Left lung (tissue), 10 donors: ENCODE results near the gene TENM3. TPM values are rescaled to one million over a fixed set of nuclear protein-coding genes. Genes with fewer than 3 reads are reported as not detected.
A peak's percentile ranks its signal among the peaks of the same experiment; 100 is the strongest.

Source experiments
- ATAC-seq: fragments of 200-7000 bp; cut with Tn5 transposase; one replicate; pipeline ENCODE4 v1.9.1; 2020; ENCODE audit warnings: moderate library complexity
- DNase-seq, 4 donors: peaks; one replicate each; pipeline ENCODE4 v3.0.0-alpha.2; 2013 to 2020
- H3K27ac ChIP-seq, 2 donors: fragments of 200-600 bp; sonication (generic) in 1 of 2; one replicate each; pipeline versions ENCODE4 v1.5.0 to v1.8.0; 2020 to 2021
- H3K27me3 ChIP-seq, 2 donors: fragments of 200-600 bp; sonication (generic) in 1 of 2; one replicate each; pipeline versions ENCODE4 v1.5.0 to v1.8.0; 2020 to 2021
- H3K36me3 ChIP-seq, 2 donors: fragments of 200-600 bp; sonication (generic) in 1 of 2; one replicate each; pipeline versions ENCODE4 v1.5.0 to v1.8.0; 2020 to 2021
- H3K4me1 ChIP-seq, 2 donors: fragments of 200-600 bp; one replicate each; pipeline ENCODE4 v1.8.0; 2021
- H3K4me3 ChIP-seq, 2 donors: fragments of 200-600 bp; sonication (generic) in 1 of 2; one replicate each; pipeline versions ENCODE4 v1.5.0 to v1.8.0; 2020 to 2021; ENCODE audit warnings: mild to moderate bottlenecking in 1 of 2
- H3K9me3 ChIP-seq, 2 donors: fragments of 200-600 bp; sonication (generic) in 1 of 2; one replicate each; pipeline versions ENCODE4 v1.5.0 to v1.8.0; 2020 to 2021
- intact Hi-C, 2 donors: fragments of 100-400 bp; cut with DNase I; formaldehyde crosslinking; loops; one replicate each; pipeline versions ENCODE4 v1.11.2 to v1.14.2; 2022
- polyA plus RNA-seq, 6 donors: library from polyadenylated mRNA; unstranded; fragments of 120-200 nt; gene quantifications; one replicate each; pipeline ENCODE4 v1.2.1, GENCODE V29; 2013; ENCODE audit not compliant: insufficient read length in 6 of 6
- total RNA-seq, 2 donors: library from RNA; stranded (reverse); fragmentation: NEBNext Ultra II Directional; extraction: Animal tissue kit (Norgen Biotek cat#: 25700); gene quantifications; one replicate each; pipeline ENCODE4 v1.2.1, GENCODE V29; 2021
- TF ChIP-seq, protein P1 (sequence below), 2 donors: fragments of 200-600 bp; sonication (generic) in 1 of 2; IDR thresholded peaks; one replicate each; pipeline versions ENCODE4 v1.5.0 to v1.8.0; 2021; ENCODE audit warnings: antibody characterized with exemption in 2 of 2
- donor health status: DM: no; HTN: yes; CAD: no.
- donor health status: DM: no; HTN: no; CAD: no.

Gene TENM3
- total and polyA plus RNA-seq, 8 donors: 2.2 to 5.6 (median 3.1) TPM

DNA sequence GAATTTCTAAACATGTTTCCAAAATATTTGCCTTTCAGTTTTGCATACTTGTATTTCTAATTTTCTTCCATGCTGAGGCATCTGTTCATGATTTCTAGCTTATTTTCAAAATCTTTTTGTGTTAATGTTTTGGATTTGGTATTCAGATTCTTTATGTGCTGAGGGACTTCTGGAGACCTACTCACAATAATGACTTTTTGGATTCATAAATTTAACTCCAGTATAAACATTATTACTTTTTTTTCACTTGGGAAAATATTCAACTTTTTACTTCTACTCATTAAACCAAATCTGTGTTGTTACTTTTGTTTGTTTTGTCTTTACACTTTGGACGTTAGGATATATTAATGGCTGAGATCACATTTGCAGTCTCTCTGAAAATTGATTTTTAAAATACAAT, 183.7 kb downstream of the TENM3 start:
- intact Hi-C loops: no loop called here
- DNase-seq (no peak), ATAC-seq (no peak)
- no peaks in the 10 kb centered on the region for H3K36me3 ChIP-seq
- no peaks in the 10 kb centered on the region for H3K4me1 ChIP-seq
- TF ChIP-seq, protein P1, sequence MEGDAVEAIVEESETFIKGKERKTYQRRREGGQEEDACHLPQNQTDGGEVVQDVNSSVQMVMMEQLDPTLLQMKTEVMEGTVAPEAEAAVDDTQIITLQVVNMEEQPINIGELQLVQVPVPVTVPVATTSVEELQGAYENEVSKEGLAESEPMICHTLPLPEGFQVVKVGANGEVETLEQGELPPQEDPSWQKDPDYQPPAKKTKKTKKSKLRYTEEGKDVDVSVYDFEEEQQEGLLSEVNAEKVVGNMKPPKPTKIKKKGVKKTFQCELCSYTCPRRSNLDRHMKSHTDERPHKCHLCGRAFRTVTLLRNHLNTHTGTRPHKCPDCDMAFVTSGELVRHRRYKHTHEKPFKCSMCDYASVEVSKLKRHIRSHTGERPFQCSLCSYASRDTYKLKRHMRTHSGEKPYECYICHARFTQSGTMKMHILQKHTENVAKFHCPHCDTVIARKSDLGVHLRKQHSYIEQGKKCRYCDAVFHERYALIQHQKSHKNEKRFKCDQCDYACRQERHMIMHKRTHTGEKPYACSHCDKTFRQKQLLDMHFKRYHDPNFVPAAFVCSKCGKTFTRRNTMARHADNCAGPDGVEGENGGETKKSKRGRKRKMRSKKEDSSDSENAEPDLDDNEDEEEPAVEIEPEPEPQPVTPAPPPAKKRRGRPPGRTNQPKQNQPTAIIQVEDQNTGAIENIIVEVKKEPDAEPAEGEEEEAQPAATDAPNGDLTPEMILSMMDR (IDR thresholded peaks at IDR 0.05): no peak
- no peak overlapping the region for H3K27ac ChIP-seq
- H3K27me3 ChIP-seq: no peaks in the 10 kb centered on the region
- no peak overlapping the region for H3K4me3 ChIP-seq
- no peaks in the 10 kb centered on the region for H3K9me3 ChIP-seq

GRCh38 chr4:182427554-182427953, 184.4 kb downstream of the TENM3 start:
- intact Hi-C loops: no loop called here
- DNase-seq (peak in 2 of 4 donors; percentile 80 to 81), ATAC-seq (no peak)
- no peak overlapping the region for H3K4me3 ChIP-seq
- no peaks in the 10 kb centered on the region for H3K36me3 ChIP-seq
- no peaks in the 10 kb centered on the region for H3K9me3 ChIP-seq
- no peaks in the 10 kb centered on the region for H3K4me1 ChIP-seq
- TF ChIP-seq, protein P1 (IDR thresholded peaks at IDR 0.05): no peak
- H3K27ac ChIP-seq: no peak overlapping the region
- no peaks in the 10 kb centered on the region for H3K27me3 ChIP-seq

- no peak overlapping the region for H3K27ac ChIP-seq
- intact Hi-C loops: no loop called here
Measured at GRCh38 chr4:182429896-182430295, 186.7 kb downstream of the TENM3 start.

GRCh38 chr4:182432819-182433218, 189.6 kb downstream of the TENM3 start:
- Histone ChIP-seq H3K4me1 (no peaks in the 10 kb centered on the region), H3K4me3 (no peak overlapping the region), H3K27ac (no peak overlapping the region), H3K27me3 (no peaks in the 10 kb centered on the region), H3K9me3 (no peaks in the 10 kb centered on the region), H3K36me3 (no peaks in the 10 kb centered on the region)
- no peak for DNase-seq
- intact Hi-C loops: no loop called here
- no peak for ATAC-seq
- TF ChIP-seq, protein P1 (IDR thresholded peaks at IDR 0.05): no peak

More at GRCh38 chr4:182429896-182430295, 186.7 kb downstream of the TENM3 start:
- Histone ChIP-seq H3K36me3 (no peaks in the 10 kb centered on the region), H3K4me3 (no peak overlapping the region), H3K4me1 (no peaks in the 10 kb centered on the region), H3K9me3 (no peaks in the 10 kb centered on the region), H3K27me3 (no peaks in the 10 kb centered on the region)
- DNase-seq: no peak
- no peak for ATAC-seq
- TF ChIP-seq, protein P1 (IDR thresholded peaks at IDR 0.05): no peak

DNA sequence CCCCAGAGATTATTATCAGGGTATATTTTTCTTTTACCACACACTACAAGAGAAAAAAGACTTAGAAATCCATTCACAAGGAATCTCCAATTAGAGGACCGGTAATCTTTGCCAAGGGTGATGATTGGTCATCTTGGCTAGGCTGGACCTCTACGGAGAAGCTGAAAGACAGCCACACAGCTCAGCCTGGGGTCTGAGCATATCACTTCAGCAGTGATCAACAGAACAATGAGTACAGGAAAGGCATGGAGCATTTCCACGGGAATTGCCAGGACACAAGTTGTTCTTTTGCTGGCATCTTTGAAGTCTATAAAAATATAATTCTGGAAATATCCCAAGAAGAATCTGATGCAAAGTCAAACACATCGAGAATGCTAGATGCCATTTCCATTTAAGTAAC, 191.5 kb downstream of the TENM3 start:
- no peaks in the 10 kb centered on the region for H3K36me3 ChIP-seq
- H3K4me3 ChIP-seq: no peak overlapping the region
- TF ChIP-seq, protein P1 (IDR thresholded peaks at IDR 0.05): no peak
- H3K4me1 ChIP-seq: no peaks in the 10 kb centered on the region
- H3K9me3 ChIP-seq: no peaks in the 10 kb centered on the region
- DNase-seq: no peak
- ATAC-seq: no peak
- H3K27me3 ChIP-seq: no peaks in the 10 kb centered on the region
- H3K27ac ChIP-seq: no peak overlapping the region
- intact Hi-C loops: no loop called here
